ENCODE results near the gene RBMX2. TPM values are rescaled to one million over a fixed set of nuclear protein-coding genes. Genes with fewer than 3 reads are reported as not detected.
"Not testable (repeated sequence)": the region's sequence is repeated elsewhere in the genome, so short reads cannot be mapped to it uniquely, and the experiment has no call there.

Gene RBMX2
- total and polyA plus RNA-seq, 2 of the 13 experiments (the other 11 are each of a cell fraction or from before 2014, with no cell fraction given): 13.9 to 24.4 TPM

- Histone ChIP-seq H3K36me3 (replicated peaks in 1 of 2; ENCODE audit: control insufficient read depth in 1 of 2, insufficient read depth in 2 of 2, low read length in 2 of 2) (no peaks in the 10 kb centered on the region), H4K20me1 (ENCODE audit: insufficient read depth, low read length) (no peaks in the 10 kb centered on the region), H3K4me2 (ENCODE audit: low read depth, low read length) (no peak overlapping the region), H3K4me3 (replicated peaks in 1 of 3; ENCODE audit: insufficient read depth in 1 of 3, low read depth in 2 of 3, low read length in 3 of 3) (no peak overlapping the region), H3K9me3 (ENCODE audit: low read length) (no peaks in the 10 kb centered on the region), H3K4me1 (ENCODE audit: insufficient read depth, low read length) (no peaks in the 10 kb centered on the region), H3K9ac (ENCODE audit: insufficient read depth, low read depth, low read length) (no peak overlapping the region), H3K27me3 (ENCODE audit: control insufficient read depth in 1 of 2, insufficient read depth in 2 of 2, low read length in 2 of 2) (no peaks in the 10 kb centered on the region), H3K79me2 (ENCODE audit: insufficient read depth, low read length) (no peaks in the 10 kb centered on the region), H3K27ac (ENCODE audit: extremely low read length, insufficient read depth, low read length) (no peak overlapping the region), H2AFZ (ENCODE audit: low read length) (no peak overlapping the region)
- FAIRE-seq: no peak
- DNase-seq (ENCODE audit: low spot score): no peak
- ATAC-seq: no peak
- intact Hi-C loops (cut with micrococcal nuclease; ENCODE audit: unreplicated experiment) (no loop called here), in situ Hi-C loops (cut with HindIII; ENCODE audit: extremely low pct_ligation_motif_present, low pct_unique_long_range_greater_than_20kb) (no loop called here)
- POLR2A ChIA-PET: no interaction called here
- TF ChIP-seq ZNF652 (CRISPR knock-in tag; IDR thresholded peaks at IDR 0.05; ENCODE audit: borderline replicate concordance, low read depth) (no peak), SPEN (CRISPR knock-in tag; IDR thresholded peaks at IDR 0.05; ENCODE audit: low read depth) (no peak), ZNF382 (CRISPR knock-in tag; IDR thresholded peaks at IDR 0.05; ENCODE audit: borderline replicate concordance) (no peak), ZNF383 (CRISPR knock-in tag; IDR thresholded peaks at IDR 0.05; ENCODE audit: borderline replicate concordance) (no peak), ZNF629 (CRISPR knock-in tag; conservative IDR thresholded peaks at IDR 0.05) (no peak), KDM3A (CRISPR knock-in tag; IDR thresholded peaks at IDR 0.05; ENCODE audit: low read depth) (no peak), HOXA7 (CRISPR knock-in tag; IDR thresholded peaks at IDR 0.05) (no peak), ZSCAN31 (CRISPR knock-in tag; IDR thresholded peaks at IDR 0.05; ENCODE audit: low read depth) (no peak), ATF7-NPFF (CRISPR knock-in tag; IDR thresholded peaks at IDR 0.05; ENCODE audit: low read depth) (no peak), ZNF34 (CRISPR knock-in tag; IDR thresholded peaks at IDR 0.05; ENCODE audit: borderline replicate concordance) (no peak), ELF3 (CRISPR knock-in tag; IDR thresholded peaks at IDR 0.05) (no peak), ZNF331 (CRISPR knock-in tag; IDR thresholded peaks at IDR 0.05) (no peak), JUND (CRISPR knock-in tag; IDR thresholded peaks at IDR 0.05) (no peak), ZNF343 (CRISPR knock-in tag; IDR thresholded peaks at IDR 0.05) (no peak), ZFP36L1 (CRISPR knock-in tag; IDR thresholded peaks at IDR 0.05) (no peak), ZFP82 (CRISPR knock-in tag; IDR thresholded peaks at IDR 0.05; ENCODE audit: borderline replicate concordance) (no peak)
- no TSS peak for BruUV-seq (replicated peaks)
- CTCF ChIA-PET (ENCODE audit: low intra/inter-chr PET ratio, low total read pairs): no interaction called here
Observed at GRCh38 chrX:130435937-130436336, 34.1 kb downstream of the RBMX2 start.

GRCh38 chrX:130437996-130438395 lies 36.2 kb downstream of the RBMX2 start:
- FAIRE-seq; H3K9me3 ChIP-seq (ENCODE audit: low read length); H3K79me2 ChIP-seq (ENCODE audit: insufficient read depth, low read length); H3K27ac ChIP-seq (ENCODE audit: extremely low read length, insufficient read depth, low read length); BruUV-seq (replicated peaks); H3K4me1 ChIP-seq (ENCODE audit: insufficient read depth, low read length); H3K27me3 ChIP-seq (ENCODE audit: control insufficient read depth in 1 of 2, insufficient read depth in 2 of 2, low read length in 2 of 2); CTCF ChIA-PET (ENCODE audit: low intra/inter-chr PET ratio, low total read pairs); H3K4me2 ChIP-seq (ENCODE audit: low read depth, low read length); H3K4me3 ChIP-seq (replicated peaks in 1 of 3; ENCODE audit: insufficient read depth in 1 of 3, low read depth in 2 of 3, low read length in 3 of 3); intact Hi-C loops (cut with micrococcal nuclease; ENCODE audit: unreplicated experiment); H4K20me1 ChIP-seq (ENCODE audit: insufficient read depth, low read length); ATAC-seq; H3K36me3 ChIP-seq (replicated peaks in 1 of 2; ENCODE audit: control insufficient read depth in 1 of 2, insufficient read depth in 2 of 2, low read length in 2 of 2); DNase-seq (ENCODE audit: low spot score); in situ Hi-C loops (cut with HindIII; ENCODE audit: extremely low pct_ligation_motif_present, low pct_unique_long_range_greater_than_20kb); H3K9ac ChIP-seq (ENCODE audit: insufficient read depth, low read depth, low read length); H2AFZ ChIP-seq (ENCODE audit: low read length); POLR2A ChIA-PET: not testable (repeated sequence)
- WGBS (ENCODE audit: low lambda C conversion rate): 0% methylated on average over 2 of the region's 2 CpGs
